AG09309 (cell line): ENCODE measurements around the gene SLFN13.

Experiments used
- DNase-seq: peaks from one replicate; pipeline ENCODE4 v3.0.0-alpha.2; 2010; ENCODE audit warnings: low read depth
- H3K4me3 ChIP-seq: 2 replicates; pipeline ENCODE4 v1.5.1; 2011; ENCODE audit warnings: mild to moderate bottlenecking, low read depth, low read length, moderate library complexity; ENCODE audit not compliant: control insufficient read depth
- TF ChIP-seq, protein P1 (sequence below): IDR thresholded peaks from 2 replicates; pipeline ENCODE4 v1.5.1; 2011; ENCODE audit warnings: mild to moderate bottlenecking, low read depth, low read length, inconsistent platforms; ENCODE audit not compliant: insufficient read depth, control insufficient read depth; ENCODE audit errors: missing control alignments

SLFN13 gene

DNA sequence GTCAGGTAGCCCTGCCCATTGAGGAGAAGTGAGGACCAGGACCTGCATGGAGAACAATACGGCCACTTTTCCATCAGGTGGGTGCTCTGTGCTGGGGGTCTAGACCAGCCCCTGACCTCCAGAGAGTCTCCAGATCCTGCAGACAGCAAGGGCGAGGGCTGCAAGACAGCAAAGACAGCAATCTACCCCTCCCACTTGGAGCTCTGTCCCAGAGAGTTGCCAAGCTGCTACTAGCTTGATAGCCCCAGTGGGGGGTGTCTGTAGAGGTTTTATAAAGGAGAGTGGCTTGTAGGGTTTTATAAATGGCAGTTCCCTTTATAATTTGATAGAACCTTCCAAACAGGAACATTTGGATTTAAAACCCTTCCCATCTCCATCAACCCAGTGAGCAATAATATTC is 58.4 kb downstream of the SLFN13 start:
- TF ChIP-seq, protein P1, sequence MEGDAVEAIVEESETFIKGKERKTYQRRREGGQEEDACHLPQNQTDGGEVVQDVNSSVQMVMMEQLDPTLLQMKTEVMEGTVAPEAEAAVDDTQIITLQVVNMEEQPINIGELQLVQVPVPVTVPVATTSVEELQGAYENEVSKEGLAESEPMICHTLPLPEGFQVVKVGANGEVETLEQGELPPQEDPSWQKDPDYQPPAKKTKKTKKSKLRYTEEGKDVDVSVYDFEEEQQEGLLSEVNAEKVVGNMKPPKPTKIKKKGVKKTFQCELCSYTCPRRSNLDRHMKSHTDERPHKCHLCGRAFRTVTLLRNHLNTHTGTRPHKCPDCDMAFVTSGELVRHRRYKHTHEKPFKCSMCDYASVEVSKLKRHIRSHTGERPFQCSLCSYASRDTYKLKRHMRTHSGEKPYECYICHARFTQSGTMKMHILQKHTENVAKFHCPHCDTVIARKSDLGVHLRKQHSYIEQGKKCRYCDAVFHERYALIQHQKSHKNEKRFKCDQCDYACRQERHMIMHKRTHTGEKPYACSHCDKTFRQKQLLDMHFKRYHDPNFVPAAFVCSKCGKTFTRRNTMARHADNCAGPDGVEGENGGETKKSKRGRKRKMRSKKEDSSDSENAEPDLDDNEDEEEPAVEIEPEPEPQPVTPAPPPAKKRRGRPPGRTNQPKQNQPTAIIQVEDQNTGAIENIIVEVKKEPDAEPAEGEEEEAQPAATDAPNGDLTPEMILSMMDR = no peak
- DNase-seq = no peak
- H3K4me3 ChIP-seq = no peak overlapping the region

DNA sequence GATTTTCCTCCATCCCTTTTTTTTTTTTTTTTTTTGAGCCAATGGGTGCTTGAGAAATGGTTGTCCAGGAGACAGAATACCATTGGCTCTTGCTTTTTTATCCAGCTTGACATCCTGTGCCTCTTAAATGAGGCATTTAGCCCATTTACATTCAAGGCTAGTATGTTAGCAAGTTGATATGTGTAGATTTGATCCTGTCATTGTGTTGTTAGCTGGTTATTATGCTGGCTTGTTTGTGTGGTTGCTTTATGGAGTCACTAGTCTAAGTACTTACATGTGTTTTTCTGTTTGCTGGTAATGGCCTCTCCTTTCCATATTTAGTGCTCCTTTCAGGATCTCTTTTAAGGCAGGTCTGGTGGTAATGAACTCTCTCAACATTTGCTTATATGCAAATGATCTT is 61.1 kb downstream of the SLFN13 start:
- no peak for DNase-seq
- no peak overlapping the region for H3K4me3 ChIP-seq
- TF ChIP-seq, protein P1 = no peak
